Stimulated activated CD8-positive, alpha-beta memory T cell treated with anti-CD3 and anti-CD28 coated beads, Interleukin-15, amount 100 ng/mL, for 24 hours (primary cell): ENCODE data around the gene PLSCR4.
"Not testable (repeated sequence)": the region's sequence is repeated elsewhere in the genome, so short reads cannot be mapped to it uniquely, and the experiment has no call there.

Experiments used
- DNase-seq: peaks from one replicate; pipeline ENCODE4 v3.0.0-alpha.2; 2020; ENCODE audit warnings: low read depth

PLSCR4 gene

GRCh38 chr3:146250449-146251382, at the start of gene PLSCR4:
PLSCR4 (minus strand) TSS chr3:146251105; CDS start chr3:146222071, 29,034 bp downstream.
- no peak for DNase-seq

- DNase-seq = not testable (repeated sequence)
Observed at GRCh38 chr3:146293401-146293800, 42.5 kb upstream of the PLSCR4 start.

- no peak for DNase-seq
Observed at GRCh38 chr3:146283781-146284445, 33.0 kb upstream of the PLSCR4 start.

GRCh38 chr3:146280864-146281263, 30.0 kb upstream of the PLSCR4 start:
- DNase-seq = no peak

- DNase-seq = no peak
Observed at GRCh38 chr3:146279951-146280350, 29.0 kb upstream of the PLSCR4 start.

- DNase-seq = no peak
Observed at GRCh38 chr3:146279013-146279412, 28.1 kb upstream of the PLSCR4 start.

GRCh38 chr3:146277953-146278631, 27.2 kb upstream of the PLSCR4 start:
- no peak for DNase-seq

- no peak for DNase-seq
Observed at GRCh38 chr3:146275476-146275875, 24.6 kb upstream of the PLSCR4 start.

- DNase-seq = no peak
Observed at GRCh38 chr3:146274833-146275232, 23.9 kb upstream of the PLSCR4 start.

GRCh38 chr3:146273721-146274407, 23.0 kb upstream of the PLSCR4 start:
- no peak for DNase-seq

GRCh38 chr3:146271180-146271579, 20.3 kb upstream of the PLSCR4 start:
- no peak for DNase-seq

GRCh38 chr3:146269271-146269670, 18.4 kb upstream of the PLSCR4 start:
- DNase-seq = no peak

- DNase-seq = no peak
Observed at GRCh38 chr3:146268535-146269219, 17.8 kb upstream of the PLSCR4 start.

- no peak for DNase-seq
Observed at GRCh38 chr3:146265720-146266119, 14.8 kb upstream of the PLSCR4 start.

GRCh38 chr3:146262371-146263110, 11.6 kb upstream of the PLSCR4 start:
- DNase-seq = no peak

GRCh38 chr3:146259880-146260589, 9.1 kb upstream of the PLSCR4 start:
- no peak for DNase-seq

GRCh38 chr3:146256851-146257486, 6.1 kb upstream of the PLSCR4 start:
- no peak for DNase-seq

- DNase-seq = not testable (repeated sequence)
Observed at GRCh38 chr3:146252445-146252844, 1.5 kb upstream of the PLSCR4 start.

- DNase-seq = no peak
Observed at GRCh38 chr3:146249921-146250320, 984 bp downstream of the PLSCR4 start.

GRCh38 chr3:146247911-146248310, 3.0 kb downstream of the PLSCR4 start:
- DNase-seq = no peak
